Ovary (tissue), 3 donors: Measurements from ENCODE around the gene CACNA1S.

ENCODE experiments used
- EP300 ChIP-seq: sonication (generic); formaldehyde crosslinking; IDR thresholded peaks from one replicate; pipeline ENCODE4 v1.6.1; 2017; ENCODE audit warnings: antibody characterized with exemption
- POLR2A ChIP-seq: fragments of 450-650 bp; IDR thresholded peaks from one replicate; pipeline ENCODE4 v1.6.1; 2017; ENCODE audit warnings: antibody characterized with exemption, mild to moderate bottlenecking, moderate library complexity
- TF ChIP-seq, protein P1 (sequence below), 3 donors: fragments of 450-650 bp in 2 of 3; fragments of 200-600 bp in 1 of 3; IDR thresholded peaks; one replicate each; pipeline versions ENCODE4 v1.5.1 to v1.8.0; 2016 to 2022; ENCODE audit warnings: antibody characterized with exemption in 3 of 3, mild to moderate bottlenecking in 1 of 3
- donor health status: DM: no; HTN: no; CAD: no.

DNA sequence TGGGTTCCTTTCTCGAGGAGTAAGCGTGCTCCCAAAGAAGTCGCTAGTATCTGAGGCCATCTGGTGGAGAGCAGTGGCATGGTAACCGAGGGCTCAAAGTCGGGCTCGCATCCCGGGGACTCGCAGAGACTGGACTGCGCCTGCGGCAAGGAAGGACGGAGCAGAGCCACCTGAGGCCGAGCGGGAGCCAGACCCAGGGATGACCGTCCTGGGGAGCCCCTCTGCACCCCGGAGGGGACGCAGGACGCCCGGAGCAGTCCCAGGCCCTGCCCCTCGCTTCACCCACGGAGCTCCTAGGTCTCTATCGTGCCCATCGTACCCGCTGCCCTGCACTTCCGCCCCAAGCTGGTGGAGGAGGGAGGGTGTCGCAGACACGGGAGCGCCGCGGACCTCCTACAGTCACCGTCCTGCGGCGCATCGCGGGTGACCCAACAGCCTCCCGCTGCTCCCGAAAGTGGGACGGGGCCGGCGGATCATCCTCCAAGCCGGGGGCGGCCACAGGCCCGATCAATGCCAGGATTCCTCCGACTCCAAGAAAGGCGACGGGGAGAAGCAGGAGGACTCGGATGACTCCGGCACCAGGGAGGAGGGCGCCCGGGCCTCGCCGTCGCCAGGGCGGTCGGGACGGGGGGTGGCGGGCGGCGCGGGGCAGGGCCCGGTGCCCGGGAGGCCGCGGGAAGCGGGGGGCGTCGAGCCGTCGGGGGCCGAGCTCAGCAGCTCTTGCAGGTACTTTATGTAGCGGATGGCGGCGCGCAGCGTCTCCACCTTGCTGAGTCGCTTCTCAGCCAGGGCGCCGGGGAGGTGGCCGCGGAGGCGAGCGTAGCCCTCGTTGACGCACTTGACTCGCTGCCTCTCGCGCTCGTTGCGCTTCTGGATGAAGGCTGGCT is 2.3 kb upstream of the CACNA1S start:
- TF ChIP-seq, protein P1, sequence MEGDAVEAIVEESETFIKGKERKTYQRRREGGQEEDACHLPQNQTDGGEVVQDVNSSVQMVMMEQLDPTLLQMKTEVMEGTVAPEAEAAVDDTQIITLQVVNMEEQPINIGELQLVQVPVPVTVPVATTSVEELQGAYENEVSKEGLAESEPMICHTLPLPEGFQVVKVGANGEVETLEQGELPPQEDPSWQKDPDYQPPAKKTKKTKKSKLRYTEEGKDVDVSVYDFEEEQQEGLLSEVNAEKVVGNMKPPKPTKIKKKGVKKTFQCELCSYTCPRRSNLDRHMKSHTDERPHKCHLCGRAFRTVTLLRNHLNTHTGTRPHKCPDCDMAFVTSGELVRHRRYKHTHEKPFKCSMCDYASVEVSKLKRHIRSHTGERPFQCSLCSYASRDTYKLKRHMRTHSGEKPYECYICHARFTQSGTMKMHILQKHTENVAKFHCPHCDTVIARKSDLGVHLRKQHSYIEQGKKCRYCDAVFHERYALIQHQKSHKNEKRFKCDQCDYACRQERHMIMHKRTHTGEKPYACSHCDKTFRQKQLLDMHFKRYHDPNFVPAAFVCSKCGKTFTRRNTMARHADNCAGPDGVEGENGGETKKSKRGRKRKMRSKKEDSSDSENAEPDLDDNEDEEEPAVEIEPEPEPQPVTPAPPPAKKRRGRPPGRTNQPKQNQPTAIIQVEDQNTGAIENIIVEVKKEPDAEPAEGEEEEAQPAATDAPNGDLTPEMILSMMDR (IDR thresholded peaks at IDR 0.05) = peak; percentile 61 to 82 (median 81)
- TF ChIP-seq POLR2A = peak; percentile 29
- no peak for TF ChIP-seq EP300
